Adrenal gland (tissue), 12 donors: ENCODE measurements around the gene DUSP8. TPM values are rescaled to one million over a fixed set of nuclear protein-coding genes. Genes with fewer than 3 reads are reported as not detected.
A peak's percentile ranks its signal among the peaks of the same experiment; 100 is the strongest.

Experiments
- DNase-seq, 7 donors: peaks; one replicate each; pipeline ENCODE4 v3.0.0-alpha.2; 2019 to 2020
- H3K27ac ChIP-seq, 5 donors: fragments of 200-600 bp; sonication (generic) in 4 of 5; 1 replicate in 3 of 5; 2 replicates in 2 of 5; pipeline versions ENCODE4 v1.5.1 to v1.8.0; 2016 to 2020; ENCODE audit warnings: mild to moderate bottlenecking in 1 of 5
- H3K27me3 ChIP-seq: fragments of 200-600 bp; 2 replicates; pipeline ENCODE4 v1.8.0; 2021
- H3K36me3 ChIP-seq, 2 donors: fragments of 200-600 bp; replicated peaks in 1 of 2; 1 replicate in 1 of 2; 2 replicates in 1 of 2; pipeline versions ENCODE4 v1.5.1 to v1.8.0; 2018 to 2022
- H3K4me1 ChIP-seq, 2 donors: fragments of 200-600 bp; replicated peaks in 1 of 2; 1 replicate in 1 of 2; 2 replicates in 1 of 2; pipeline versions ENCODE4 v1.5.1 to v1.8.0; 2018 to 2021
- H3K4me3 ChIP-seq, 4 donors: fragments of 200-600 bp; sonication (generic) in 3 of 4; one replicate each; pipeline ENCODE4 v1.5.1; 2016 to 2018
- H3K9me3 ChIP-seq, 3 donors: fragments of 200-600 bp; sonication (generic) in 1 of 3; replicated peaks in 1 of 3; 1 replicate in 2 of 3; 2 replicates in 1 of 3; pipeline versions ENCODE4 v1.5.1 to v1.8.0; 2016 to 2021
- POLR2A ChIP-seq, 2 donors: fragments of 450-650 bp; IDR thresholded peaks; one replicate each; pipeline ENCODE4 v1.6.1; 2017; ENCODE audit warnings: antibody characterized with exemption in 2 of 2, mild to moderate bottlenecking in 2 of 2, moderate library complexity in 1 of 2
- WGBS, 4 donors: extraction: QIAGEN DNeasy Blood & Tissue Kit in 2 of 4; methylation state at CpG; one replicate each; pipeline versions ENCODE4 v1.1.5 to v1.1.7; 2013 to 2017; 5-methylcytosine and 5-hydroxymethylcytosine counted together
- intact Hi-C, 2 donors: fragments of 100-400 bp; cut with DNase I; formaldehyde crosslinking; loops; one replicate each; pipeline versions ENCODE4 v1.14.1 to v1.15.0; 2022 to 2023
- polyA plus RNA-seq, 3 donors: library from polyadenylated mRNA; stranded (reverse); fragments of 200-250 nt in 2 of 3; fragments of 350-450 nt in 1 of 3; fragmentation: Illumina TruSeq in 1 of 3; extraction: RNeasy Lipid Tissue Mini Kit (QIAGEN cat#74804) in 1 of 3; gene quantifications; one replicate each; pipeline ENCODE4 v1.2.3, GENCODE V29; 2013 to 2014
- total RNA-seq, 9 donors: library from RNA; depleted of rRNA in 4 of 9; stranded (reverse); fragments of >200 nt in 4 of 9; fragments of 120-200 nt in 1 of 9; fragmentation: NEBNext Ultra II Directional in 1 of 9; extraction: Animal tissue kit (Norgen Biotek cat#: 25700) in 1 of 9; gene quantifications; one replicate each; pipeline versions ENCODE4 v1.1.0 to v1.2.4, GENCODE V29; 2013 to 2023
- TF ChIP-seq, protein P1 (sequence below), 6 experiments: fragments of 450-650 bp in 4 of 6; fragments of 200-600 bp in 2 of 6; sonication (generic) in 1 of 6; IDR thresholded peaks; 1 replicate in 5 of 6; 2 replicates in 1 of 6; pipeline versions ENCODE4 v1.5.1 to v1.8.0; 2016 to 2021; ENCODE audit warnings: antibody characterized with exemption in 6 of 6, mild to moderate bottlenecking in 2 of 6, moderate library complexity in 1 of 6
- donor health status: healthy with polysubstance abuse.
- donor health status: Bipolar disorder and iron deficiency.
- donor health status: DM: yes; HTN: yes; CAD: no.
- donor health status: DM: no; HTN: no; CAD: no.
- donor health status: DM: no; HTN: no; CAD: no.
- donor health status: DM: yes; HTN: yes; CAD: no.

DUSP8 gene
- total and polyA plus RNA-seq, 12 donors, result 0.22 to 6.3 (median 2.0) TPM

DNA sequence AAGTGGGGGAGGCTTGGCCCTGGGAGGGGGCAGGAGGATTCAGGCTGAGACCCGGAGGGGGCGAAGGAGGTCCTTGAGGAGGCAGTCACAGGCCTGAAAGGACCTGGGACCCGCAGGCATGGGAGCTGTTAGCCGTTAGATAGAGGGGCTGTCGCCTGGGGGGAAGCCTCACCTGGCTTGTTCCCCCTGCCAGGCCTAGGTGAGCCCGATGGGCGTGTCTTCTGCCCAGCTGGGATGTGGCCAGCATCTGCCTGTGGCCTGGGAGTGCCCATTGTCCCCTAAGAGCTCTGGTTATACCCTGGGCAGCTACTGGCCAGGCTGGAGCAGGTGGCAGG is 1.8 kb upstream of the DUSP8 start:
- H3K4me1 ChIP-seq, result peaks cover 0 to 5% of the 10 kb centered on the region in 2 donors
- H3K9me3 ChIP-seq, result no peaks in the 10 kb centered on the region
- intact Hi-C loops, result loop anchor here (2.0 kb wide), 1 partner anchor 27 kb away; no protein-coding TSS in a partner anchor
- peaks cover 18% of the 10 kb centered on the region for H3K27me3 ChIP-seq
- peak in 2 of 7 donors; percentile 44 to 76 for DNase-seq
- H3K36me3 ChIP-seq, result no peaks in the 10 kb centered on the region
- peak overlapping the region in 1 of 5 donors; percentile 75 for H3K27ac ChIP-seq
- 14 to 27% methylated on average over 7 of the region's 7 CpGs; no CpG with 5 or more reads in 2 of the 4 donors for WGBS, 4 donors
- TF ChIP-seq, protein P1, sequence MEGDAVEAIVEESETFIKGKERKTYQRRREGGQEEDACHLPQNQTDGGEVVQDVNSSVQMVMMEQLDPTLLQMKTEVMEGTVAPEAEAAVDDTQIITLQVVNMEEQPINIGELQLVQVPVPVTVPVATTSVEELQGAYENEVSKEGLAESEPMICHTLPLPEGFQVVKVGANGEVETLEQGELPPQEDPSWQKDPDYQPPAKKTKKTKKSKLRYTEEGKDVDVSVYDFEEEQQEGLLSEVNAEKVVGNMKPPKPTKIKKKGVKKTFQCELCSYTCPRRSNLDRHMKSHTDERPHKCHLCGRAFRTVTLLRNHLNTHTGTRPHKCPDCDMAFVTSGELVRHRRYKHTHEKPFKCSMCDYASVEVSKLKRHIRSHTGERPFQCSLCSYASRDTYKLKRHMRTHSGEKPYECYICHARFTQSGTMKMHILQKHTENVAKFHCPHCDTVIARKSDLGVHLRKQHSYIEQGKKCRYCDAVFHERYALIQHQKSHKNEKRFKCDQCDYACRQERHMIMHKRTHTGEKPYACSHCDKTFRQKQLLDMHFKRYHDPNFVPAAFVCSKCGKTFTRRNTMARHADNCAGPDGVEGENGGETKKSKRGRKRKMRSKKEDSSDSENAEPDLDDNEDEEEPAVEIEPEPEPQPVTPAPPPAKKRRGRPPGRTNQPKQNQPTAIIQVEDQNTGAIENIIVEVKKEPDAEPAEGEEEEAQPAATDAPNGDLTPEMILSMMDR (IDR thresholded peaks at IDR 0.05), result no peak
- TF ChIP-seq POLR2A (IDR thresholded peaks at IDR 0.05), result no peak
- no peak overlapping the region for H3K4me3 ChIP-seq

DNA sequence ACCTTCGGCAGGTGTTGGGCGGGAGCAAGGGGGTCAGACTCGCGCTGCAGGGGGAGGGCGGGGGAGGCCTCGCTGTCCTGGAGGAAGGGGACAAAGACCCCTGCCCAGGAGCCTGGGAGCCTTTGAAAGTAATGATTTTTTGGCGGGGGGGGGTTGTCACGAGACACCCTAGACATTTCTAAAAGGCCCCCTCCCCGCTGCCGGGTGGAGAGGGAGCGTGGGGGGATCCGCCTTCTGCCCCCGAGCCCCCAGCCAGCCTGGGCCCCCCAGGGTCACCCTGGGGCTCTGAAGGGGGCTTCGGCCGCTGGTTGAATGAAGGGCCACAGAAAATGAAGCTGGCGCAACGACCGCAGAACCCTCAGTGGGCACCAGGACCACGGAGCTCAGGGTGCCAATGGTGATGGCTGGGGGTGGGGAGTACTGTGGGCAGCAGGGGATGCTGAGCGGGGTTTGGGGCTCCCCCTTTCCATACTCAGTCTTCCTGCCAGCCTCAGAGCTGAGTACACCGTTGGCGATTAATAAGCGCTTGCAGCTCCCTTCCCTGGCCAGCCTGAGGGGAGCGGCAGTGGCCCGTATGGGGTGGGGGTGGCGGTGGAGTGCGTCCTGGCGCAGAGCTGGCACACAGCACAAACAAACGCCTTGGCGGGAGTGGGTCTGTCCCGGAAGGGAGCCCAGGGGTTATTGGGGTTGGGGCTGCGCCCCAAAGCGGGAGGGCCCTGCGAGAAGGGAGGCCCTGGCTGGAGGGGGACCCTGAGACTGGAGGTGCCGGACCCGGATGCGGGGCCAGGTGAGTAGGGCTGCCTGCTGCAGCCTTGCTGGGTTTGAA is 1.2 kb upstream of the DUSP8 start:
- Histone ChIP-seq H3K4me1 (peaks cover 0 to 5% of the 10 kb centered on the region in 2 donors), H3K9me3 (no peaks in the 10 kb centered on the region), H3K27ac (peak overlapping the region in 1 of 5 donors; percentile 75), H3K36me3 (no peaks in the 10 kb centered on the region), H3K27me3 (peaks cover 18% of the 10 kb centered on the region), H3K4me3 (peak overlapping the region in 1 of 4 donors; percentile 52)
- TF ChIP-seq, protein P1 (IDR thresholded peaks at IDR 0.05), result no peak
- TF ChIP-seq POLR2A (IDR thresholded peaks at IDR 0.05), result no peak
- intact Hi-C loops, result no loop called here
- WGBS, 4 donors, result 6 to 11% (median 7%) methylated on average over 11 to 36 of the region's 37 CpGs
- DNase-seq, result peak in 3 of 7 donors; percentile 13 to 62 (median 42)

DNA sequence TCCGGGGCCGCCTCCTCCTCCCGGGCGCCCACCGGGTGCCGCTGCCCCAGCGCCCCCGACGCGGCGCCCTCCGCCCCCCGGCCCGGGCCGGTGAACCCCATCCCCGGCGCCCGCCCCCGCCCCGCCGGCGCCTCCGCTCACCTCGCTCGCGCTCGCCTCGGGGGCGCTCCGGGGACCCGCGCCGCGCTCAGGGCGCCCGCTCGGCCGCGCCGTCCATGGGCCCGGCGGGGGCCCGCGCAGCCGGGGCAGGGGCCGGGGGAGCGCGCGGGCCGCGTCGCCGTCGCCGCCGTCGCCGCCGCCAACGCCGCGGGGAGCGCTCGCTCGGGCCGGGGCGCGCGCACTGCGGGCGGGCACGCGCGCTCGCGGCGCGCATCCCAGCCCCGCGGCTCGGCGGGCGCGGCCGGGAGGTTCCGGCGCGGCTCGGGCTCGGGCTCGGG is 293 bp downstream of the DUSP8 start:
- peaks cover 18% of the 10 kb centered on the region for H3K27me3 ChIP-seq
- intact Hi-C loops, result no loop called here
- DNase-seq, result no peak
- H3K4me1 ChIP-seq, result peaks cover 0 to 5% of the 10 kb centered on the region in 2 donors
- no peaks in the 10 kb centered on the region for H3K36me3 ChIP-seq
- H3K4me3 ChIP-seq, result peak overlapping the region in 1 of 4 donors; percentile 60
- TF ChIP-seq POLR2A (IDR thresholded peaks at IDR 0.05), result no peak
- TF ChIP-seq, protein P1 (IDR thresholded peaks at IDR 0.05), result no peak
- H3K9me3 ChIP-seq, result no peaks in the 10 kb centered on the region
- WGBS, 4 donors, result 1% methylated on average over 67 to 89 of the region's 91 CpGs; no CpG with 5 or more reads in 2 of the 4 donors
- H3K27ac ChIP-seq, result peak overlapping the region in 2 of 5 donors; percentile 29 to 74

DNA sequence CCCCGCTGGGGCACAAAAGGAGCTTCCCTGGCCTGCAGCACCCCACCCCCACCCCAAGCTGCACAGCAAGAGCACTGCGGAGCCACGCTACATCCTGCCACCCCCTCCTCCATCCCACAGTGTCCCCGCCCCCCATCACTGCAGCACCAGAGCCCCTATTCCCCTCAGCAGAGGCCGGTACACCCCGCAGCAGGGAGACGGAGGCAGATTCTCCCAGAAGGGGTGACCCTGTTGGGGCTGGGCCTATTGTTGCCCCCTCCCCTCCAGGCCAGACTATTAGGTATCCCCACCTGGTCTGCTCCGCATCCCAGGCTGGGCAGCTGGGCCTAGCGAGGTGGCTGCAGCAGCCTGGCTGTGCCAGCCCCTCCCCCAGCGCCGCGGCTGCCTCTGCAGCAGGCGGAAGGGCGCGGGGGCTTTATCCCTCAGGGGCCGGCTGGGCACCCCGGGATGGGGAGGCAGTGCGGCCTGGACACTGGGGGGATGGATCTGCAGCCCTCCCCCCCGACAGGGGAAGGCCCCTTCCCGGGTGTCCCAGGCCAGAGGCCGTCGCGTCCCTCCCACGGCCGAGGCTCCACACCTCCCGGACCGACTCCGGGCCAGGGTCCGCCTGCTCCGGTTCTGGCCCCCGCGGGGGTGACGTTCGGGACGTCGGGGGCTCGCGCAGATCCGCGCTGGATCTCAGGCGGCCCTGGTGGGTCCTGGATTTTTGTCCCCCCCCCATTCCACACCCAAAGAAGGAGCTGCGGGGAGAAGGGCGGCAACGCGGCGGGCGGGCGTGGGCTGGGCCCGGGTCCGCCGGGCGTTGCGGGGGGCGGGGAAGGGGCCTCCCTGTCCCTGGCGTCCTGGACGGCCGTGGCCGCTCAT is 943 bp downstream of the DUSP8 start:
- intact Hi-C loops, result no loop called here
- Histone ChIP-seq H3K27ac (peak overlapping the region in 2 of 5 donors; percentile 29 to 74), H3K27me3 (peaks cover 18% of the 10 kb centered on the region), H3K4me3 (peak overlapping the region in 1 of 4 donors; percentile 60), H3K9me3 (no peaks in the 10 kb centered on the region), H3K36me3 (no peaks in the 10 kb centered on the region), H3K4me1 (peaks cover 0 to 5% of the 10 kb centered on the region in 2 donors)
- DNase-seq, result peak in 3 of 7 donors; percentile 12 to 56 (median 55)
- TF ChIP-seq, protein P1 (IDR thresholded peaks at IDR 0.05), result no peak
- TF ChIP-seq POLR2A (IDR thresholded peaks at IDR 0.05), result no peak
- 0 to 20% (median 17%) methylated on average over 4 to 58 of the region's 58 CpGs for WGBS, 4 donors
